ENCODE measurements around the gene DOCK3. TPM values are rescaled to one million over a fixed set of nuclear protein-coding genes. Genes with fewer than 3 reads are reported as not detected.
"Not testable (repeated sequence)": the region's sequence is repeated elsewhere in the genome, so short reads cannot be mapped to it uniquely, and the experiment has no call there.

The DOCK3 gene
- total RNA-seq, 1 donor from 2014 or later = 6.2 TPM

DNA sequence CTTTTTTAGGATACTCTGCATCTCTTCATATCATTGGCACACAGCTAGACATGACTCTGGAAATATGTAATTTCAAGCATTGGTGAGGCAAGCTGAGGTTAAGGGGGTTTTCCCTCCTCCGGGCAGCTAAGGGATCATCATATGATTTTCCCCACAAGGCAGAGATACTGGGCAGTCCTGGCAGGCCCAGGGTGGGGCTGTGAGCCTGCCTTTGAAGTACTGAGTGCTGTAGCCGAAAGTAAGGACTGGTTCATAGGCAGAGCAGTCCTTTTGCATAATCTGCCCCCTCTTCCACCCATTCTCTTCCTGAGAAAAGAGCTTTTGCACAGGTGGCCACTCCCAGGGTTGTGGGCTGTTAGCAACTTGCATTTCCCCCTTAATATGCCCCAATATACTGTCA, 541.6 kb downstream of the DOCK3 start:
- no peak for ATAC-seq
- DNase-seq (ENCODE audit: low spot score) = no peak
- intact Hi-C loops (cut with DNase I) = no loop called here

DNA sequence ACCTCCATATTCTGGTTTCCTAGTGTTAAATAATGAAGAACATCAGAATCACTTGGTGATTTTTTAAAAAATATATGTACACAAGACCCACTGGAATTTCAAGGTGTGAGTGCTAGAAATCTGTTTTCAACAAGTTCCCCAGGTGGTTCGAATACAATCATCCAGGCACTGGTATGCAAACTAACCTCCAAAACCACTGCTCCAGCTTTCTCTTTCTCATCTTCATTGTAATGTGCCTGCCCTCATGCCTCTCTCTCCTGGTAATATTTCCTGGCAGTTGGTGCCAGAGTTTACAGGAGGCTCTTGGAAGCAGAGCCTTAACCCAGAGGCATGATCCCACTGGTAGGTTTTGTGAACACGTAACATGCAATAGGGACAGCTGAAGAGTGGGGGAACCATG, 547.2 kb downstream of the DOCK3 start:
- ATAC-seq = no peak
- intact Hi-C loops (cut with DNase I) = no loop called here
- DNase-seq (ENCODE audit: low spot score) = no peak

- intact Hi-C loops (cut with DNase I) = no loop called here
- DNase-seq (ENCODE audit: low spot score) = no peak
- no peak for ATAC-seq
These were observed 549.6 kb downstream of the DOCK3 start for GRCh38 chr3:51224283-51224682.

DNA sequence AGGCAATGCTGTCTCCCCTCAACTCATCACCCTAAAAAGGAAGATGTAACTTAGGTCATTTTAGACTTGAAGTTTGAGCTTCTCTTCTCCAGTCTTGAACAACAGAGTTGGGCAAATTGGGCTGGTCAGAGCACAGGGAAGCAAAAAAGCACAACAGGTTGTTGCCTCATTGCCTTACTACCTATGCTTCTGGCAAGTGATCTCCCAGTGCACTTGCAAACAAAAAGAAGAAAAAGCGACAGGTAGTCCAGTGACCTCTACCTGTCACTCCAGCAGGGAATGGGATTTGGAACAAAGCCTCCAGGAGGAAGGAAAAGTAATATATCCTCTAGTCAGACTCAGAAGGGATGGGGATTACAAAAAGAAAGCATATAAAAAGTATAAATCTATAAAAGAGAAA, 550.1 kb downstream of the DOCK3 start:
- intact Hi-C loops (cut with DNase I) = no loop called here
- no peak for DNase-seq (ENCODE audit: low spot score)
- ATAC-seq = no peak

DNA sequence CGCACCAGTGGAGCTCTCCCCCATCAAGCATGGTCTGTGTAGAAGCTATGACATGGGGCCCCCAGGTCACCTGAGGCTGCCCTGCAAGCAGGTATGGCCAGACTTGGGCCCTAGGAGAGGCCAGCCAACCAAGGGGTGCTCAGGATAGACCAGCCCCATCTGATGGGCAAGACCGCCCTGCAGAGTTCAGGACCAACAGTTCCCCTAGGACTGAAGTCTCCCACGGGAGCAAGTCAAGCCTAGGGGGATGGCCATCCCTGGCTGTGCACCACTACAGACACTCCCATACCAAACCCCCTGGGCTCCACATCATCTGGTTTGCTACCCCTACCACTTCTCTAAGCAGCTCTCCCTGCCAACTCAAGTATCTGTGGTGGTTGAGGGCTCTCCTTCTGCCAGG, 568.2 kb downstream of the DOCK3 start:
- DNase-seq (ENCODE audit: low spot score) = no peak
- intact Hi-C loops (cut with DNase I) = no loop called here
- no peak for ATAC-seq

DNA sequence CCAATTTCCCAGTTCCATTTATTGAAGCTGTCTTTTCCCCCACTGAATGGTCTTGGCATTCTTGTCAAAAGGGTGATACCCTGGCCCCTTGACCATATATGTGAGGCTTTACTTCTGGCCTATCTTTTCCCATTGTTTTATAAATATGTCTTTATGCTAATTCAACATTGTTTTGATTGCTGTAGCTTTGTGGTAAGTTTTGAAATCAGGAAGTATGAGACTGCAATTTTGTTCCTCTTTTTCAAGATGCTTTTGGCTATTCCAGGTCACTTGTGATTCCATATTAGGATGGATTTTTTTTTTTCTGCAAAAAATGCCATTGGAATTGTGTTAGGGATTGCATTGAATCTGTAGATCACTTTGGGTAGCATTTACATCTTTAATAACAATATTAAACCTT, 569.2 kb downstream of the DOCK3 start:
- DNase-seq (ENCODE audit: low spot score) (no peak), ATAC-seq (no peak)
- intact Hi-C loops (cut with DNase I) = no loop called here

GRCh38 chr3:51245867-51246266, 571.1 kb downstream of the DOCK3 start:
- no peak for DNase-seq (ENCODE audit: low spot score)
- intact Hi-C loops (cut with DNase I) = no loop called here

GRCh38 chr3:51257870-51258269, 583.1 kb downstream of the DOCK3 start:
- ATAC-seq (no peak), DNase-seq (ENCODE audit: low spot score) (no peak)
- intact Hi-C loops (cut with DNase I) = no loop called here

More at GRCh38 chr3:51245867-51246266, 571.1 kb downstream of the DOCK3 start:
- ATAC-seq = no peak

DNA sequence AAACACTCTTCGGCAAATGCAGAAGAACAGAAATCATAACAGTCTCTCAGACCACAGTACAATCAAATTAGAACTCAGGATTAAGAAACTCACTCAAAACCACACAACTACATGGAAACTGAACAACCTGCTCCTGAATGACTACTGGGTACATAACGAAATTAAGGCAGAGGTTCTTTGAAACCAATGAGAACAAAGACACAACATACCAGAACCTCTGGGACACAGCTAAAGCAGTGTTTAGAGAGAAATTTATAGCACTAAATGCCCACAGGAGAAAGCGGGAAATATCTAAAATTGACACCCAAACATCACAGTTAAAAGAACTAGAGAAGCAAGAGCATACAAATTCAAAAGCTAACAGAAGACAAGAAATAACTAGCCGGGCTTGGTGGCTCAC, 589.4 kb downstream of the DOCK3 start:
- intact Hi-C loops (cut with DNase I); DNase-seq (ENCODE audit: low spot score); ATAC-seq: not testable (repeated sequence)

DNA sequence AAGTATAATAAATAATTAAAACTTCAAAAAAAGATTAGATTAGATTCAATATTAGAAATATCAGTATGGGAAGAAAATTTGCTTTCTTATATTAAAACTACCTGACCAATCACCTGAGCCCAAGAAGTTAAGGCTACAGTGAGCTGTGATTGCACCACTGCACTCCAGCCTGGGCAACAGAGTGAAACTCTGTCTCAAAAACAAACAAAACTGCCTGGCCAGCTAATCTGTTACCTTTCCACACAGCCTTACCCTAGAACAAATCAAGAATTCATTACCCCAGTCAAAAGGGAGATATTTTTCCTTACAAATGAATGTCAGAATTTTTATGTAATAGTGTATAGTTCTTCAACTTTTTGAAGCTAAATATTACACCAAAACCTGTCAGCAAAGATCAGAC, 593.4 kb downstream of the DOCK3 start:
- intact Hi-C loops (cut with DNase I) = no loop called here
- DNase-seq (ENCODE audit: low spot score) = no peak
- no peak for ATAC-seq

GRCh38 chr3:51269466-51269865, 594.7 kb downstream of the DOCK3 start:
- ATAC-seq (no peak), DNase-seq (ENCODE audit: low spot score) (no peak)
- intact Hi-C loops (cut with DNase I) = no loop called here

- intact Hi-C loops (cut with DNase I) = no loop called here
- no peak for DNase-seq (ENCODE audit: low spot score)
- ATAC-seq = no peak
These were observed 595.8 kb downstream of the DOCK3 start for GRCh38 chr3:51270559-51270958.

GRCh38 chr3:51271172-51271571, 596.4 kb downstream of the DOCK3 start:
- intact Hi-C loops (cut with DNase I) = no loop called here
- DNase-seq (ENCODE audit: low spot score) (no peak), ATAC-seq (no peak)

DNA sequence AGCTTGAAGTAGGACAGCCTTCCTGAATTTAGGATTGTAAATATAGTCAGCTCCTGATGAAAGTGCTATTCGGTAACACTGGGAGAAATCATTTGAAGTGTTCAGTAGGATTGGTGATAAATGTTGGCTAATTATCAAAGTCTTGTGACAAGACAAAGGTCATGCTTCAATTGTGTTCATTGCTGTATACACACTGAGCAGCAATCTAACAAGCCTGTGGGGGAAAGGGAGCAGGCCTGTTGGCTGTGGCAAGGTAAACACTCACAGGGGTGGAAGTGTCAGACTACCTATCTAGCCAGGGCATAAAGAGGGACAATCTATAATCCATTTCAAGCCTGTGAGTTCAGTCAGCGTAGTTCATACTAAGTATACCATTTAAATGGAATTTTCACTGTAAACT, 599.3 kb downstream of the DOCK3 start:
- intact Hi-C loops (cut with DNase I) = no loop called here
- ATAC-seq (no peak), DNase-seq (ENCODE audit: low spot score) (no peak)

GRCh38 chr3:51275111-51275805, 600.5 kb downstream of the DOCK3 start:
- intact Hi-C loops (cut with DNase I) = no loop called here
- ATAC-seq (no peak), DNase-seq (ENCODE audit: low spot score) (no peak)

- DNase-seq (ENCODE audit: low spot score) (no peak), ATAC-seq (no peak)
- intact Hi-C loops (cut with DNase I) = no loop called here
These were observed 601.3 kb downstream of the DOCK3 start for GRCh38 chr3:51276046-51276445.

DNA sequence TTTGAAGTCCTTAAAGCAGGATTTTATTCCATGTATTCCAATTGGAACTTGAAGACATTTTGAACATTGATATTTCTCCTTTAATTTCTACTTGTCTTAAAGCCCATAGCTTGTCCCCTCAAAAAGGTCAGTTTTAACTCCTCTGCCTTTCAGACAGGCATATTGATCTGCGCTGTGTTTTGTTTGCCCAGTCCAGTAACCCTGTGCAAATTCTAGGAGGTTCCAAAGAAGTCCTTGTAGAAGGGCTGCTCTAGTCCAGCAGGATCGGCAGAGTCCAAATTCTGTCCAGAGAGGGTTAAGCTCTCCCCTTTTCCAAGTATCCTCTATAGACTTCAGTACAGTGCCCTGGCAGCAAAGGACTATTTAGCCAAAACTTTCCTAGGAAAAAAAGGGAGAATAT, 604.7 kb downstream of the DOCK3 start:
- DNase-seq (ENCODE audit: low spot score) = no peak
- intact Hi-C loops (cut with DNase I) = no loop called here
- ATAC-seq = no peak

GRCh38 chr3:51280176-51280575, 605.4 kb downstream of the DOCK3 start:
- ATAC-seq (no peak), DNase-seq (ENCODE audit: low spot score) (no peak)
- intact Hi-C loops (cut with DNase I) = no loop called here

DNA sequence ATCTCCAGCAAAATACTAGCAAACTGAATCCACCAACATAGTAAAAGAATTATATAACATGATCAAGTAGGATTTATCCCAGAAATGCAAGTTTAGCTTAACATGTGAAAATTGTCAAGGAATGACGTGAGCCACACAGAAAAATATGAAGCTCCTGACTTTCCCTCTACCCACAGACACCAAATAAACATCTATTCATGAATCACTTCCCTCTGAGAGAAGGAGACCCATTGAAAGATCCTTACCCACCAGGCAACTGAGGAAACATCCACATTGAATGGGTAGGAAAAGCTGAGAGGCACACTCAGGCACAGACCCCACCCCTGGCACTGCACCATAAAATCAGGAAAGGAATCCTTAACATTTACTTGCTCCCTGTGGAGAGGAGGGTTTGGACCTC, 608.2 kb downstream of the DOCK3 start:
- DNase-seq (ENCODE audit: low spot score) (no peak), ATAC-seq (no peak)
- intact Hi-C loops (cut with DNase I) = no loop called here

DNA sequence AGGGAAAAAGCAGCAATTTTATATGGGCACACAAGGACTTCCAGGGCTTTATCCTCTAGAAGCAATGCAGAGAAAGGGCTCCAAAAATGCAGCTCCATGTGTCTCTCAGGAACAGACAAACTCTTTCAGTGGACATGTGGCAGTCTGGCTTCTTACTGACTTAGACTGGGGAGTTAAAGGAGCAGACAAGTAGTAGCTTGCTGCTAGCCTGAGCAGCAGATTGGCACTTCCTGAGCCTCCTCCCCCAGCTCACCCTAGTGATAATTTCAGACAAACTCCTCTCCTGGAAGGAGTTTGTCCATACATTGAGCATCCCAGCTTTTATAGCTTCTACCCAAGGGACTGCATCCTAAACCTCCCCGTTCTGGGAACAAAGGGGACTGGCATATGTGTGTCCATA, 608.7 kb downstream of the DOCK3 start:
- intact Hi-C loops (cut with DNase I) = no loop called here
- ATAC-seq (no peak), DNase-seq (ENCODE audit: low spot score) (no peak)

DNA sequence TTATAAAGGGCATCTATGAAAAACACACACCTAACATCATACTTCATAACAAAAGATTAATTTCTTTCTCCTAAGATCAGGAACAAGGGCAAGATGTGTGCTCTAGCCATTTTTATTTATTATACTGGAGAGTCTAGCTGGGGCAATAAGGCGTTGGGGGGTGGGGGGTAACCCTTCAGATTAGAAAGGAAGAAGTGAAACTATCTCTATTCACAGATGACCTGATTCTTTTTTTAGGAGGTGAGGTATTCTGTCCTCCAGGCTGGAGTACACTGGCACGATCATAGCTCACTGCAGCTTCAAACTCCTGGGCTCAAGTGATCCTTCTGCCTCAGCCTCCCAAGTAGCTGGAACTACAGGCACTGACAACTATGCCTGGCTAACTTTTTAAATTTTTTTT, 620.9 kb downstream of the DOCK3 start:
- intact Hi-C loops (cut with DNase I) = no loop called here
- DNase-seq (ENCODE audit: low spot score) (no peak), ATAC-seq (no peak)

DNA sequence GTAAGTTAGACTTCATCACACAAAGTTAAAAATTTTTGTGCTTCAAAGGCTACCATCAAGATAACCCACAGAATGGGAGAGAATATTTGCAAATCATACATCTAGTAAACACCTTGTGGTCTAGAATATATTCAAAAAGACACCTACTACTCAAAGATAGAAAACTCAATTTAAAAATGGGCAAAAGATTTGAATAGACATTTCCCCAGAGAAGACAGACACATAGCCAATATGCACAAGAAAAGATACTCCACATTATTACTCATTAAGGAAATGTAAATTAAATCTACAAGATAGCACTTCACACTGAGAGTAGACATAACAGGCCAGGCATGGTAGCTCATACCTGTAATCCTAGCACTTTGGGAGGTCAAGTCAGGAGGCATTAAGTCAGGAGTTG, 622.6 kb downstream of the DOCK3 start:
- ATAC-seq (no peak), DNase-seq (ENCODE audit: low spot score) (no peak)
- intact Hi-C loops (cut with DNase I) = no loop called here

Data from sciatic nerve (tissue), 2 donors.